GM21423 (cell line): Measurements from ENCODE around the gene LRCH3.

Experiments used
- ATAC-seq: cut with Tn5 transposase; IDR thresholded peaks from one replicate; pipeline ENCODE4 v1.9.1; 2021; ENCODE audit warnings: mild to moderate bottlenecking, moderate library complexity; ENCODE audit not compliant: unreplicated experiment

Gene LRCH3

GRCh38 chr3:197791892-197792647 is 1.0 kb downstream of the LRCH3 start:
- peak; percentile 11 for ATAC-seq

DNA sequence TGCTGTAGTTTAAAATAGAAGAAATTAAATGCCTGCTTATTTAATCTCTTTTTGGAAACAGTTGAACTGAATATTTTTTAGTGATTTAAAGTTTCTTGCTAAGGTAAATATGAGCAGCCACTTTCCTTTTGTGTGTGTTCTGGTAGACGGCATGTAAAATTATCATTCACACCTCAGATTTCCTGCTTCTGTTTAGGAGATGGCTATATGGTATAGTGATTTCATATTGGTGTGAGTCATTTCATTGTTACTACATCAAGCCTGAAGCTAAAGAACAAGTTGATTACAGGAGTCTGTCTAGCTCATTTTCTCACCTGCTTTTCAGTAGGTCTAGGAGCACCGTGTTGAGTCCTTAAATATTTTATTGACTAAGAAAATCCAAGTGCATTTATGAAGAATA is 2.2 kb downstream of the LRCH3 start:
- no peak for ATAC-seq

DNA sequence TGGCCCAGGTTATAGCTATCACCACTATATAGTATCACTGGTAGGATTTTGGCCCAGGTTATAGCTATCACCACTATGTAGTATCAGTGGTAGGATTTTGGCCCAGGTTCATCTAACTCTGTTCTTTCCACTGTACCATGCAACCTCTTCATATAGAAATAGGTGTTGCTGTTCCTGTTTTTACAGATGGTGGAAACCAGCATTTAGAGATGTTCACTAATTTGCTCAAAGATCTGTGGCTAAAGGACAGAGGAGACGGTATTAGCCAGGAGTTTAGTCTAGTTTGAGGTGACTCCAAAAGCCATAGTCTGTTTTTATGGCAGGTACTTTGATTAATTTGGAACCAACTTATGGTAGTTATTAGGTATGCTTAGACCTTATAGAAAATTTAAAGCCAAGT is 3.1 kb downstream of the LRCH3 start:
- no peak for ATAC-seq

GRCh38 chr3:197795200-197795599 is 4.1 kb downstream of the LRCH3 start:
- ATAC-seq: no peak

DNA sequence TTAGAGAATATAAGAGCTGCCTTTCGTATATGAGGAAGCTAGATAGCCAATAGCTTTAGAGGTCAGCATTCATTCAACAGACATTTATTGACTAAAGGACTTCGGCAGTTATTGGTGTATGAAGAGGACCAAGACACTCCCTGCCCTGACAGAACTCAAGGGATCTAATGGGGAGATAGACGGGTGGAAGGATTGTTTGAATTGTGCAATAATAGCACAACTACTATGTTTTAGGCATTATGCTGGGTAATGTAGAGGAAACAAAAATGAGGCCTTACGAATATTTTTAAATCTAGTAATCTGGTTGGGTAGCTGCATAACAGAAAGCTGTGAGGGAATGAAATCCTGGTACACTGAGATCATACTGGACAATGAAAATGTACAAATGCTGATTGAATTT is 5.0 kb downstream of the LRCH3 start:
- ATAC-seq: no peak

GRCh38 chr3:197798863-197799262 is 7.8 kb downstream of the LRCH3 start:
- peak; percentile 67 for ATAC-seq

- ATAC-seq: no peak
Measured at GRCh38 chr3:197800379-197800778, 9.3 kb downstream of the LRCH3 start.

- ATAC-seq: no peak
Measured at GRCh38 chr3:197801891-197802778, 11.1 kb downstream of the LRCH3 start.

DNA sequence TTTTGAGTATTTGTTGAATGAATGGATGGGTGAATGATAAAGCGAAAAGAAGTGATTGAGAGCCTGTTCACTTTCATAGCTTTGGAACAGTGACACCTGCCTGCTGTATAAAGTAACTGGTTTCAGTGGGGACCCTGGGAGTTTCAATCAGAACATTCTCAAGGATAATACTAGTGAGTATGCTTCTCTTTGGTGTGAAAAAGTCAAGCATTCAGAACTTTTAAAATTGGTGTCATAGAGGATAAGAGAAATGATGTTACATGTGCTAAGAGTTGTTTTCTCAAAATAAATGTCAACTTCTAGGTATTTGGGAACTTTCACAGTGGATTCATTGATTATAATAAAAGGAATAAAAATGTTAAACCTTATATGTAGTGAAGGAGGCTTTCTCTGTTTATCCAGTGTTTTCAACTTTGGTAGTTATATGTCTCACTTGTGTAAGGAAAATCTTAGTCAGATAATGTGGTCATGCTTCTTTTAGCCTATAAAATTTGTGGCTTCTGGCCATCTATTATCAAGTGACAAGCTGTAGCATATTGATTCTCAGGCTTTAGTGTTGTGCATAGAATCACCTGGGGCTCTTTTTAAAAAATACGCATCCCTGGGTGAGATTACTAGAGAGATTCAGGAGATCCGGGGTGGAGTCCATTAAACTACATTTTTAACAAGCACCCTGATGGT is 11.9 kb downstream of the LRCH3 start:
- ATAC-seq: no peak

- ATAC-seq: no peak
Measured at GRCh38 chr3:197804511-197804910, 13.5 kb downstream of the LRCH3 start.

- ATAC-seq: no peak
Measured at GRCh38 chr3:197807969-197808587, 17.0 kb downstream of the LRCH3 start.

DNA sequence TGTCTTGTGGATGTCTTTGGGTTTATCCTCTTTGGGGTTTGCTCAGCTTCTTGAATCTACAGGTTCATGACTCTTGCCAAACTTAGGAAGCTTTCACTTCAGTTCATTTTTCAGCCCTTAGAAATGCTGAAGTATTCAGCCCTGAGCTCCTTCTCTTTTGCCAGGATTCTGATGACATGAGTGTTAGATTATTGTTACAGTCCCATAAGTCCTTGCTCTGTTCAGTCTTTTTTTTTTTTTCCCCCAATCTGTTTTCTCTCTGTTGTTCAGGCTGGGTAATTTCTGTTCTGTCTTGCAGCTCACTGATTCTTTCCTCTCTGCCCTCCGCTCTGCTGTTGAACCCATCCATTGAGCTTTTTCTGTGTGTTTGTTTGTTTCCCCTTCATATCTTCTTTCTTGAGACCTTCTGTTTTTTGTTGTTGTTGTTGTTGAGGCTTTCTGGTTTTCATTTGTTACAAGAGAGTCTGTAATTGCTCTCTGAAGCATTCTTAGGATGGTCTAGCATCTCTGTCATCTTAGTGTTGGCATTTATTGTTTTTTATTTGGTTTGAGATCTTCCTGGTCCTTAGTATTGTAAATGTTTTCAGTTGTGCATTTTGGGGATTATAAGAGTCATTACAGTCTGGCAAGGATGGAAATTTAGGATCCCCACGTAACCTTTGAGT is 18.4 kb downstream of the LRCH3 start:
- no peak for ATAC-seq

DNA sequence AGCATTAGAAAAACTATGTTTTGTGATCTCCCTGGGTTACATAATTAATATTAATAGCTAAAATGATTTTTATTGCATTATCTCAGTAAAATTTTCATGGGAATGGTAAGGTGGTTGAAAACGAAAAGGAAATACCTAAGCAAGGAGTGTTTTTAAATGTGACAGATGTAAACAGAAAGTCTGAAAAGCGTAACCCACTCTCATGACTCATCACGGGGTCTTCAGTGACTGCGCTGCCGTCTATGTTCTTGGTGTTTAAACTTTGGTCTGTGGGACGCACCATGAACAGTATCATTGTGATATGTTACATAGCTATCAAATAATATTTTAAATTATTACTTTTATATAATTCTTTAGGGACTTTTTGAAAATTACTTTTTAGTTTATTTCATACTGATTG is 19.8 kb downstream of the LRCH3 start:
- ATAC-seq: no peak

DNA sequence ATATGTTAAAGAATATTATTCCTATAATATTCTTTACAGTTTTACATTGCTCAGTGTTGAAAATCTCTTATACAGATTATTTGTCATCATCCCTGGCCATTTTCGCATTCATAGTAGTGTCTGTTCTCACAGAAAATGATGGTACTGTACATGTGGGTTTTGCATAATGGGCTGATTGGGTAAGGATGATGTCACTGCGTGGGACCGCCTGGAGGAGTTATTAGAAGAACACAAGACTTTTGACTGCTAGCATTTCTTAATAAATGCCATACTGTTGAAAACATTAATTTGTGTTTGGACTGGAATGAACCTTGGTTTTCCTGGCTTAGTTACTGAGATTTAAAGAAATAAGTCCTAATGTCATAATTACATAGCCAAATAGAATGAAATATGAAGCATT is 20.3 kb downstream of the LRCH3 start:
- no peak for ATAC-seq

GRCh38 chr3:197814372-197814771 is 23.3 kb downstream of the LRCH3 start:
- ATAC-seq: no peak

GRCh38 chr3:197820550-197821335 is 29.7 kb downstream of the LRCH3 start:
- no peak for ATAC-seq

DNA sequence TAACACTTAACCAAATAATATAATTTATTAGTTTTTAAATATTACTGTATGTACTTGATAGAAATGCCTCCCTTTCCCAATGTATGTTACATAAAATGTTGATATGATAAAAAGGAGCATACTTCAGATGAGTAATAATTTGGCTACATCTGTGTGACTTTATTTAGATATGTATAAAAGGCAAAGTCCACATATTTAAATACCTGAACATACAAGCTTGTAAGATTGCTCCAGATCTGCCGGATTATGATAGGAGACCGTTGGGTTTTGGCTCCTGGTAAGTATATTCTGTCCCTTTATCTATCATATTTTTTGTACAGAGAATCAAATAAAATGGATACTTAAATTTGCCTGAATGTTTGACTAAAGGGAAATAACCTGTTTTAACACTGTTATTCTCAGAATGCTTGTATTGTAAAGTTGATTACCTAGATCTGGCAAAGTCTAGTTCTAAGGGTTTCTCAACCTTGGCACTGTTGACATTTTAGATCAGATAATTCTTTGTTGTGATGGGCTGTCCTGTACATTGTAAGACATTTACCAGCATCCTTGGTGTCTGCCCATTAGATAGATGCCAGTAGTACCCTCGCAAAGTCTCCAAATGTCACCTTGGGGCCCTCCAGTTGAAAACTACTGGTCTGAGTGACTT is 38.5 kb downstream of the LRCH3 start:
- no peak for ATAC-seq

DNA sequence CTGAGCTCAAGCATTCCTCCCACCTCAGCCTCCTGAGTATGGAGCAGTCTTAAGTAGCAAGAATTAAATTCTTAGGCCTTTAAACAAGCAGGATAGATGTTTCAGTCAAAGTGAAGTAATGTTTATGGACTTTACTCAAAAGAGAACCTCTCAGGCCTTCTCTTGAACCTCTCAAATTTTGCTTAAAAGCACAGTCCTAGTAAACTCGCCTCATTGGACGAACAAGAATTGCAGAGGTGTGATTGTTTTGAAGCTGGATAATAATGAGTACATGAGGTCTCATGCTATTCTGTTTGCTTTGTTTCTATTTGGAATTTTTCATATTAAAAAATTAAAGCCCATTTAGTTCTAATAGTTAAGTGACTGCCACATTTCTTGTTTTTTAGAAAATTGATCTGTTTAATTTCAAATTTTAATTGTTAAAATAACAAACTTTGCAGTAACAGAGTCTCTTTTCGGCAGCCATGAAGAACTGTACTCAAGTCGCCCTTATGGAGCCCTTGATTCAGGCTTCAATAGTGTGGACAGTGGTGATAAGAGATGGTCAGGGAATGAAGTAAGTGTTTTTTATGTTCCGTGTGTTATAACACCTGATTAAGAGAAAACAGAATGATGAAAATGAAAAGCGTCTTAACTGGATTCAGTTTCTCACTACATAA is 39.4 kb downstream of the LRCH3 start:
- ATAC-seq: no peak

DNA sequence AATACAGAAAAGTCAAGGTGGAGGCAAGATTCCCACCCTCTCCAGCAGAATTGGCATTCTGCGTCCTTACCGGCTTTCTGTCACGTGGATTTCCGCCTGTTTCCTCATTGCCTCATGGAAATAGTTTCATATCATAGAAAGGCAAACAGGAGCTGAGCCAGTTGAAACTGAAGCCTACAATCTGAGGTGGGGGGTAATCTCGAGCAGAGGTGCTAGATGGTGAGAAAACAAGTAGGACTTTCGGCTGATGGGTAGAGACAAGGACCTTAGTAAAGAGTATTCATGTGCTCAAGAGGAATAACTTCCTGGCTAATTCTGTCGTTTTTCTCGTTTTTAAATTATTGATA is 39.9 kb downstream of the LRCH3 start:
- no peak for ATAC-seq
